ENCODE data around the gene EMC9. TPM values are rescaled to one million over a fixed set of nuclear protein-coding genes. Genes with fewer than 3 reads are reported as not detected.

Gene EMC9
- polyA plus RNA-seq, 1 of the 3 experiments (the other 2 are of a cell fraction): 19.3 TPM

DNA sequence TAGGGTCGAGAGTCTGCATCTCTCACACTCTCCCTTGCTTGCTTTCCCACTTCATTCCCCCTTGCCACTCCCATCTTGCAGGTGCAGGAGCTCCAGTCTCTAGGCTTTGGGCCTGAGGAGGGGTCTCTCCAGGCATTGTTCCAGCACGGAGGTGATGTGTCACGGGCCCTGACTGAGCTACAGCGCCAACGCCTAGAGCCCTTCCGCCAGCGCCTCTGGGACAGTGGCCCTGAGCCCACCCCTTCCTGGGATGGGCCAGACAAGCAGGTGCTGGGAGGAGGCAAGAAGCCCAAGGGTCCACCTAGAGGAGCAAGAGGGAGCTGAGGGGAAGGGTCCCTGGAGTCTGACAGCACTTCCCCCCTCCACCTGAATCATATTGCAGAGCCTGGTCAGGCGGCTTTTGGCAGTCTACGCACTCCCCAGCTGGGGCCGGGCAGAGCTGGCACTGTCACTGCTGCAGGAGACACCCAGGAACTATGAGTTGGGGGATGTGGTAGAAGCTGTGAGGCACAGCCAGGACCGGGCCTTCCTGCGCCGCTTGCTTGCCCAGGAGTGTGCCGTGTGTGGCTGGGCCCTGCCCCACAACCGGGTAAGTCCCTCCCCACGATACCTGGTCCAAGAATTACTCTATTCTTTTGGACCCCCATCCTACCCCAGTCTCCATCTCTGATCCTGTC lies 10.2 kb upstream of the EMC9 start:
- Histone ChIP-seq H3K9ac (no peak overlapping the region), H3K4me2 (no peak overlapping the region), H3K79me2 (ENCODE audit: insufficient read depth) (peaks cover 29% of the 10 kb centered on the region), H3K9me2 (no peaks in the 10 kb centered on the region), H3K4me1 (ENCODE audit: control insufficient read depth in 1 of 2, insufficient read depth in 2 of 2, low read depth in 1 of 2, low read length in 1 of 2) (peaks cover 6 to 9% of the 10 kb centered on the region in 2 experiments; a peak in 3 of 4 replicates), H2AFZ (ENCODE audit: low read depth) (no peak overlapping the region), H3K27ac (ENCODE audit: low read depth in 2 of 2, low read length in 1 of 2) (no peak overlapping the region), H4K20me1 (ENCODE audit: insufficient read depth) (peaks cover 10% of the 10 kb centered on the region; the same call in 1 of the 2 replicates), H3K4me3 (ENCODE audit: low read depth in 2 of 2, low read length in 1 of 2) (no peak overlapping the region), H3K27me3 (ENCODE audit: insufficient read depth) (no peaks in the 10 kb centered on the region), H3K36me3 (replicated peaks in 1 of 2; ENCODE audit: control insufficient read depth in 1 of 2, insufficient read depth in 2 of 2, low read length in 1 of 2) (peaks cover 46 to 51% of the 10 kb centered on the region in 2 experiments), H3F3A (replicated peaks; ENCODE audit: insufficient read depth) (peaks cover 5% of the 10 kb centered on the region), H3K9me3 (no peaks in the 10 kb centered on the region)
- CTCF ChIA-PET: interaction anchor here (0.8 to 3.4 kb wide), 5 partner anchors 9 to 157 kb away, joined by 3 to 29 read pairs (median 6); partner anchors contain the start of genes CIDEB, FITM1 and IRF9
- POLR2A ChIA-PET: interaction anchor here (1.1 to 2.4 kb wide), 3 partner anchors 8 to 10 kb away, joined by 3 to 10 read pairs (median 4); partner anchors contain the start of genes EMC9 and IRF9
- WGBS (ENCODE audit: low lambda C conversion rate): 98% methylated on average over 11 of the region's 16 CpGs
- DNase-seq: no peak
- TF ChIP-seq REST (IDR thresholded peaks at IDR 0.05; ENCODE audit: low read depth, low read length) (no peak), RCOR1 (IDR thresholded peaks at IDR 0.05; ENCODE audit: low read length) (no peak)

DNA sequence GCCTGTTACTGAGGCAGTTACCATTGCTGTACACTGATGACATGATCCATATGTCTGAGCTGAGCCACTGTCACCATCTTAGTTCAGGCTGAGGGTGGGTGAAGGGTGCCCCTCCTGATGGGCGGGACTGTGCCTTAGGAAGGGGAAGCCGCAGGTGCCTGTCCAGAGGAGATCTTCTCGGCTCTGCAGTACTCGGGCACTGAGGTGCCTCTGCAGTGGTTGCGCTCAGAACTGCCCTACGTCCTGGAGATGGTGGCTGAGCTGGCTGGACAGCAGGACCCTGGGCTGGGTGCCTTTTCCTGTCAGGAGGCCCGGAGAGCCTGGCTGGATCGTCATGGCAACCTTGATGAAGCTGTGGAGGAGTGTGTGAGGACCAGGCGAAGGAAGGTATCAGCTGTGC lies 9.6 kb upstream of the EMC9 start:
- POLR2A ChIA-PET: interaction anchor here (1.1 to 2.4 kb wide), 3 partner anchors 8 to 11 kb away, joined by 3 to 10 read pairs (median 4); partner anchors contain the start of genes EMC9 and IRF9
- TF ChIP-seq MEF2A (IDR thresholded peaks at IDR 0.05; ENCODE audit: borderline replicate concordance, low read depth) (no peak), GATA2 (CRISPR knock-in tag; IDR thresholded peaks at IDR 0.05) (no peak), REST (IDR thresholded peaks at IDR 0.05; ENCODE audit: low read depth, low read length) (no peak), MAX (IDR thresholded peaks at IDR 0.05; ENCODE audit: low read depth) (no peak), ELF1 (IDR thresholded peaks at IDR 0.05) (no peak), USF2 (IDR thresholded peaks at IDR 0.05; ENCODE audit: borderline replicate concordance, low read depth, low read length) (no peak), TAF1 (IDR thresholded peaks at IDR 0.05; ENCODE audit: borderline replicate concordance, low read depth, low read length) (no peak), RFX5 (IDR thresholded peaks at IDR 0.05; ENCODE audit: low read length) (no peak), NFIC (IDR thresholded peaks at IDR 0.05; ENCODE audit: borderline replicate concordance) (no peak)
- TF ChIP-seq, protein P1, sequence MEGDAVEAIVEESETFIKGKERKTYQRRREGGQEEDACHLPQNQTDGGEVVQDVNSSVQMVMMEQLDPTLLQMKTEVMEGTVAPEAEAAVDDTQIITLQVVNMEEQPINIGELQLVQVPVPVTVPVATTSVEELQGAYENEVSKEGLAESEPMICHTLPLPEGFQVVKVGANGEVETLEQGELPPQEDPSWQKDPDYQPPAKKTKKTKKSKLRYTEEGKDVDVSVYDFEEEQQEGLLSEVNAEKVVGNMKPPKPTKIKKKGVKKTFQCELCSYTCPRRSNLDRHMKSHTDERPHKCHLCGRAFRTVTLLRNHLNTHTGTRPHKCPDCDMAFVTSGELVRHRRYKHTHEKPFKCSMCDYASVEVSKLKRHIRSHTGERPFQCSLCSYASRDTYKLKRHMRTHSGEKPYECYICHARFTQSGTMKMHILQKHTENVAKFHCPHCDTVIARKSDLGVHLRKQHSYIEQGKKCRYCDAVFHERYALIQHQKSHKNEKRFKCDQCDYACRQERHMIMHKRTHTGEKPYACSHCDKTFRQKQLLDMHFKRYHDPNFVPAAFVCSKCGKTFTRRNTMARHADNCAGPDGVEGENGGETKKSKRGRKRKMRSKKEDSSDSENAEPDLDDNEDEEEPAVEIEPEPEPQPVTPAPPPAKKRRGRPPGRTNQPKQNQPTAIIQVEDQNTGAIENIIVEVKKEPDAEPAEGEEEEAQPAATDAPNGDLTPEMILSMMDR (IDR thresholded peaks at IDR 0.05): no peak
- TF ChIP-seq, protein P2, sequence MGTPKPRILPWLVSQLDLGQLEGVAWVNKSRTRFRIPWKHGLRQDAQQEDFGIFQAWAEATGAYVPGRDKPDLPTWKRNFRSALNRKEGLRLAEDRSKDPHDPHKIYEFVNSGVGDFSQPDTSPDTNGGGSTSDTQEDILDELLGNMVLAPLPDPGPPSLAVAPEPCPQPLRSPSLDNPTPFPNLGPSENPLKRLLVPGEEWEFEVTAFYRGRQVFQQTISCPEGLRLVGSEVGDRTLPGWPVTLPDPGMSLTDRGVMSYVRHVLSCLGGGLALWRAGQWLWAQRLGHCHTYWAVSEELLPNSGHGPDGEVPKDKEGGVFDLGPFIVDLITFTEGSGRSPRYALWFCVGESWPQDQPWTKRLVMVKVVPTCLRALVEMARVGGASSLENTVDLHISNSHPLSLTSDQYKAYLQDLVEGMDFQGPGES (IDR thresholded peaks at IDR 0.05; ENCODE audit: low read depth, low read length): no peak

More for the DNA sequence above, 9.6 kb upstream of the EMC9 start:
- Histone ChIP-seq H3K9me3 (no peaks in the 10 kb centered on the region), H3K36me3 (replicated peaks in 1 of 2; ENCODE audit: control insufficient read depth in 1 of 2, insufficient read depth in 2 of 2, low read length in 1 of 2) (peaks cover 41 to 48% of the 10 kb centered on the region in 2 experiments), H3K4me1 (ENCODE audit: control insufficient read depth in 1 of 2, insufficient read depth in 2 of 2, low read depth in 1 of 2, low read length in 1 of 2) (peaks cover 6 to 11% of the 10 kb centered on the region in 2 experiments; a peak in 3 of 4 replicates), H3K9me2 (no peaks in the 10 kb centered on the region), H3K4me3 (ENCODE audit: low read depth in 2 of 2, low read length in 1 of 2) (no peak overlapping the region), H3K27ac (ENCODE audit: low read depth in 2 of 2, low read length in 1 of 2) (no peak overlapping the region), H3K79me2 (ENCODE audit: insufficient read depth) (peaks cover 32% of the 10 kb centered on the region), H3F3A (replicated peaks; ENCODE audit: insufficient read depth) (peaks cover 5% of the 10 kb centered on the region), H4K20me1 (ENCODE audit: insufficient read depth) (peaks cover 10% of the 10 kb centered on the region; the same call in 1 of the 2 replicates), H3K27me3 (ENCODE audit: insufficient read depth) (no peaks in the 10 kb centered on the region), H2AFZ (ENCODE audit: low read depth) (no peak overlapping the region), H3K9ac (no peak overlapping the region), H3K4me2 (no peak overlapping the region)
- CTCF ChIA-PET: interaction anchor here (0.8 to 3.4 kb wide), 4 partner anchors 10 to 157 kb away, joined by 3 to 29 read pairs (median 4); partner anchors contain the start of genes CIDEB, FITM1 and IRF9
- 93% methylated on average over 8 of the region's 9 CpGs for WGBS (ENCODE audit: low lambda C conversion rate)
- no peak for DNase-seq
